ENCODE data around the gene MAP2K7. TPM values are rescaled to one million over a fixed set of nuclear protein-coding genes. Genes with fewer than 3 reads are reported as not detected.

Gene MAP2K7
- polyA plus RNA-seq, 1 donor (not counting 4 experiments of a cell fraction or from before 2014, with no cell fraction given), result 8.4 TPM

DNA sequence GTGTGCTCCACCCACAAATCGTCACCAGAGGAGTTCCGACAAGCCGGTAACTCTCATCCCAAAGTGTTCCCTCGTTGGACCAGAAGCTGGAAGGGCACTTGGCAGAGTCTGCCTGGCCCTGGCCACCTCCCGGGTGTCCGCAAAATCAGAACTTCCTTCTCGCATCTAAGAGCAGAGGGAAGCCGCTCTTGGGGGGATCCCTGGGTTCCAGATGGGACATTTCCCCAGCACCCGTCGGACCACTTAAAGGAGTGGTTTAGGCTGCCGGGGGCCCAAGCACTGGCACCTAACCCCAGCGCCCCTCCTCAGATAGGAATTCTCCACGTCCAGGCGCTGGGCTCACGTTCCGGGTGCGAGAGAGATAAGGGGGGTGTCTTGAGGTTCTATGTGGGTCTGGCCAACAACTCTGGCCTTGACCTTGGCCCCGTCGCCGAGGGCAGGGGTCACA lies 857 bp upstream of the MAP2K7 start:
- Histone ChIP-seq H3K9me3 (ENCODE audit: control insufficient read depth, low read depth, low read length) (no peaks in the 10 kb centered on the region), H3K9me1 (ENCODE audit: control insufficient read depth, extremely low read depth, insufficient read depth, low read length) (peaks cover 3% of the 10 kb centered on the region), H4K20me1 (ENCODE audit: control insufficient read depth, extremely low read depth, insufficient read depth, low read length) (peaks cover 5% of the 10 kb centered on the region), H2AFZ (ENCODE audit: control insufficient read depth, low read length) (no peak overlapping the region), H3K4me3 (ENCODE audit: control insufficient read depth in 2 of 3, extremely low read depth in 1 of 3, insufficient read depth in 2 of 3, low read depth in 1 of 3, low read length in 3 of 3) (peak overlapping the region; percentile 65 to 94 (median 76)), H3K79me2 (ENCODE audit: control insufficient read depth, insufficient read depth, low read length) (peaks cover 40% of the 10 kb centered on the region), H3K4me1 (ENCODE audit: control insufficient read depth, extremely low read depth, insufficient read depth, low read length) (peaks cover 53% of the 10 kb centered on the region), H3K27me3 (ENCODE audit: control insufficient read depth, extremely low read depth, insufficient read depth, low read length) (no peaks in the 10 kb centered on the region), H3K36me3 (ENCODE audit: control insufficient read depth in 2 of 2, extremely low read depth in 1 of 2, insufficient read depth in 2 of 2, low read length in 2 of 2) (peaks cover 6 to 14% of the 10 kb centered on the region in 2 experiments), H3K4me2 (ENCODE audit: control insufficient read depth, extremely low read depth, insufficient read depth, low read depth, low read length) (peak overlapping the region; percentile 92), H3K9ac (ENCODE audit: control insufficient read depth, extremely low read depth, insufficient read depth, low read length) (peak overlapping the region; percentile 99), H3K27ac (ENCODE audit: control insufficient read depth, insufficient read depth, low read length) (peak overlapping the region; percentile 98)
- dilution Hi-C loops (cut with MboI; ENCODE audit: extremely low pct_ligation_motif_present, low sequenced_read_pairs), result no loop called here
- TF ChIP-seq, protein P1, sequence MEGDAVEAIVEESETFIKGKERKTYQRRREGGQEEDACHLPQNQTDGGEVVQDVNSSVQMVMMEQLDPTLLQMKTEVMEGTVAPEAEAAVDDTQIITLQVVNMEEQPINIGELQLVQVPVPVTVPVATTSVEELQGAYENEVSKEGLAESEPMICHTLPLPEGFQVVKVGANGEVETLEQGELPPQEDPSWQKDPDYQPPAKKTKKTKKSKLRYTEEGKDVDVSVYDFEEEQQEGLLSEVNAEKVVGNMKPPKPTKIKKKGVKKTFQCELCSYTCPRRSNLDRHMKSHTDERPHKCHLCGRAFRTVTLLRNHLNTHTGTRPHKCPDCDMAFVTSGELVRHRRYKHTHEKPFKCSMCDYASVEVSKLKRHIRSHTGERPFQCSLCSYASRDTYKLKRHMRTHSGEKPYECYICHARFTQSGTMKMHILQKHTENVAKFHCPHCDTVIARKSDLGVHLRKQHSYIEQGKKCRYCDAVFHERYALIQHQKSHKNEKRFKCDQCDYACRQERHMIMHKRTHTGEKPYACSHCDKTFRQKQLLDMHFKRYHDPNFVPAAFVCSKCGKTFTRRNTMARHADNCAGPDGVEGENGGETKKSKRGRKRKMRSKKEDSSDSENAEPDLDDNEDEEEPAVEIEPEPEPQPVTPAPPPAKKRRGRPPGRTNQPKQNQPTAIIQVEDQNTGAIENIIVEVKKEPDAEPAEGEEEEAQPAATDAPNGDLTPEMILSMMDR (optimal IDR thresholded peaks at IDR 0.05 in 1 of 3, IDR thresholded peaks at IDR 0.05 in 1 of 3, conservative IDR thresholded peaks at IDR 0.05 in 1 of 3; ENCODE audit: extremely low read depth in 1 of 3, insufficient read depth in 2 of 3, low read length in 3 of 3), result no peak
- no peak for TF ChIP-seq EZH2 (IDR thresholded peaks at IDR 0.05; ENCODE audit: low read length)
- FAIRE-seq, result peak; percentile 44
- no peak for DNase-seq (ENCODE audit: low read depth, low spot score)

DNA sequence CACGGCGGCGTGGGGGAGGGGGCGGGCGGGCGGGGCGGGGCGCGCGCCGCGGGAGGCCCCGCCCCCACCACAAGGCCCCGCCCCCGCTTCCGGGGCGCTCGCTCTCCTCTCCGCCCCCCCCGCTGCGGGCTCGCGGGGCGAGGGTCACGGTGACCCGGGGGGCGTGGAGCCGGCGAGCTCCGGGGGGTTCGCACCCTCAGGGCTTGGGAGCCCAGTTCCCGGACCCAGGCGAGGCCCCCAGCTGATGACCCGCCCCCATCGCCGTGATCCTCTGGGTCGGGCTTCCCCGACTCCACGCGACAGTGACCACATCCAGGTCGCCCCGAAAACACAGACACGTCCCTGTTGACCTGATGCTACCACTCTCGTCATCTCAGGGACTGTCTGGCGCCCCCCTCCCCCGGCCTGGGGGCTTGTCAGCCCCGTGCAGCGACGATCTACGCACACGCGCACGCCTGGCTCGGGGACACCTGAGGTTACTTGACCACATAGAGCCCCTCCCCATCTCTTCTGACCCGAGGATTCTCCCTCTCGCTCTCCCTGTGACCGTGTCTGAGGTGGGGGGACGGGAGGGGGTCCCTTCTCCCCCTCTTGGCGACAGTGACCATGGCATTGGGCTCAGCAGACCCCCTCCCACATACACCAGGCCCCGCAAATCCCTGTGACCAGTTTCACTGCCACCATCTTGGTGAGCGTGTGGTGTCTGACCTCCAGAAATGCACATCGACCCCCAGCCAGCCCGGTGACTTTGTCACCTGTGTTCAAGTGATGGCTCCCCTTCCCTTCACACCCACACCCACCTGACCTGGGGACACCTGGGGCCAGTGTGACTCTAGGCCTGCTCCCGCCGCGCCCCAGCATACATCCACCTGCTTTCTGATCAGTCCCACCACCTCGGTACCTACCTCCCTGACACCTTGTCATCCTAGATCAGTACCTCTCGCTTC lies 670 bp downstream of the MAP2K7 start:
- H3K27ac ChIP-seq (ENCODE audit: control insufficient read depth, insufficient read depth, low read length), result peak overlapping the region; percentile 81
- peak overlapping the region; percentile 86 for H3K4me2 ChIP-seq (ENCODE audit: control insufficient read depth, extremely low read depth, insufficient read depth, low read depth, low read length)
- peaks cover 52% of the 10 kb centered on the region for H3K4me1 ChIP-seq (ENCODE audit: control insufficient read depth, extremely low read depth, insufficient read depth, low read length)
- TF ChIP-seq, protein P1 (optimal IDR thresholded peaks at IDR 0.05 in 1 of 3, IDR thresholded peaks at IDR 0.05 in 1 of 3, conservative IDR thresholded peaks at IDR 0.05 in 1 of 3; ENCODE audit: extremely low read depth in 1 of 3, insufficient read depth in 2 of 3, low read length in 3 of 3), result no peak
- TF ChIP-seq EZH2 (IDR thresholded peaks at IDR 0.05; ENCODE audit: low read length), result no peak
- H3K9me1 ChIP-seq (ENCODE audit: control insufficient read depth, extremely low read depth, insufficient read depth, low read length), result peaks cover 3% of the 10 kb centered on the region
- DNase-seq (ENCODE audit: low read depth, low spot score) (no peak), FAIRE-seq (no peak)
- H3K27me3 ChIP-seq (ENCODE audit: control insufficient read depth, extremely low read depth, insufficient read depth, low read length), result no peaks in the 10 kb centered on the region
- H3K4me3 ChIP-seq (ENCODE audit: control insufficient read depth in 2 of 3, extremely low read depth in 1 of 3, insufficient read depth in 2 of 3, low read depth in 1 of 3, low read length in 3 of 3), result peak overlapping the region; percentile 84 to 90 (median 88)
- peaks cover 0 to 9% of the 10 kb centered on the region in 2 experiments for H3K36me3 ChIP-seq (ENCODE audit: control insufficient read depth in 2 of 2, extremely low read depth in 1 of 2, insufficient read depth in 2 of 2, low read length in 2 of 2)
- peaks cover 45% of the 10 kb centered on the region for H3K79me2 ChIP-seq (ENCODE audit: control insufficient read depth, insufficient read depth, low read length)
- H2AFZ ChIP-seq (ENCODE audit: control insufficient read depth, low read length), result peak overlapping the region; percentile 30
- H3K9ac ChIP-seq (ENCODE audit: control insufficient read depth, extremely low read depth, insufficient read depth, low read length), result peak overlapping the region; percentile 93
- no peaks in the 10 kb centered on the region for H3K9me3 ChIP-seq (ENCODE audit: control insufficient read depth, low read depth, low read length)
- dilution Hi-C loops (cut with MboI; ENCODE audit: extremely low pct_ligation_motif_present, low sequenced_read_pairs), result no loop called here
- H4K20me1 ChIP-seq (ENCODE audit: control insufficient read depth, extremely low read depth, insufficient read depth, low read length), result peaks cover 5% of the 10 kb centered on the region
